Measurements from ENCODE around the gene OR6Q1. TPM values are rescaled to one million over a fixed set of nuclear protein-coding genes. Genes with fewer than 3 reads are reported as not detected.

The OR6Q1 gene
- total RNA-seq, 1 experiment from 2014 or later = not detected

DNA sequence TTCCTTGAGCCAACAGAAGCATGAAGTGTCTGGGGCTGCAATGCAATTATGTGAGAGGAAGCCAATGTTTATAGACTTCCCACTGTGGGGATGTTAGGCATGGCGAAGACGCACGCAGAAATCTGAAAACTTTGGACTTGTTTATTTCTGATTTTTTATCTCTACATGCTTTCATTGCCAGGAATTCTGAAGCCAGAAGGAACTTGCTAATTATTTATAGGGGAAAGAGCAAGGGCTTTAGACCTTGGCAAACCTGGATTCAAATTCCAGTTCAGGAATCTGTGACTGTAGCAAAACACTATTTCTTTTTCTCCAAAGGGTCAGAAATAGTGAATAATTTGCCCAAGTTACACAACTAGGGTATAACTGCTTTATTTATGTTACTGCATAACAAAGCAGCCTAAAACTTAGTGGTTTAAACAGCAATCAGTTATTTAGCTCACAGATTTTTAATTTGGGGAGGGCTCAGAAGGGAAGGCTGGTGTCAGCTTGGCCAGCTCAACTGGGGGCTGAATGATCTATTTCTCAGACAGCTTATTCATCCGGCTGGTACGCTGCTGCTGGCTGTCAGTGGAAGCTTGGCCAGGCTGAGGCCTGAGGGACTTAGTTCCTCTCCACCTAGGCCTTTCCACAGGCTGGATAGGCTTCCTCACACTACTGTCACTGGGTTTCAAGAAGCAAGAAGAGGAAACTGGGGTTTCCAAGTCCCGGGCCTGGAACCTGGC, 1.9 kb upstream of the OR6Q1 start:
- Histone ChIP-seq H3K4me3 (no peak overlapping the region), H3K27ac (no peak overlapping the region), H3K36me3 (no peaks in the 10 kb centered on the region), H3K9me3 (replicated peaks) (no peaks in the 10 kb centered on the region), H3K27me3 (no peaks in the 10 kb centered on the region), H3K4me1 (peaks cover 27% of the 10 kb centered on the region)
- DNase-seq = no peak

DNA sequence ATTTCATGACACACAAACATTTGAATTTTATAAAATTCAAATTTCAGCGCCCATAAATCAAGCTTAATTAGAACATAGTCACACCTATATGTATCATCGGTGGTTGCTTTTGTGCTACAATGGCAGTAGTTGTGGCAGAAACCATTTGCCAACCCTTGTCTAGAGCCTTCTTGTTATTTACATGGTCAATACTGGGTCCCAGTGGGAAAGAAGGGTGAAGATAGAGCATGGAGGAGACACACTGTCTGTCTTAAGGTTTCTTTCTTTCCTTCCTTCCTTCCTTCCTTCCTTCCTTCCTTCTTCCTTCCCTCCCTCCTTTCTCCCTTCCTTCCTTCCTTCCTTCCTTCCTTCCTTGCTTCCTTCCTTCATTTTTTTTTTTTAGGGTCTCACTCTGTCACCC, 3.7 kb downstream of the OR6Q1 start:
- Histone ChIP-seq H3K9me3 (replicated peaks) (no peaks in the 10 kb centered on the region), H3K4me1 (no peaks in the 10 kb centered on the region), H3K27me3 (no peaks in the 10 kb centered on the region), H3K4me3 (no peak overlapping the region), H3K27ac (no peak overlapping the region), H3K36me3 (no peaks in the 10 kb centered on the region)
- no peak for DNase-seq

DNA sequence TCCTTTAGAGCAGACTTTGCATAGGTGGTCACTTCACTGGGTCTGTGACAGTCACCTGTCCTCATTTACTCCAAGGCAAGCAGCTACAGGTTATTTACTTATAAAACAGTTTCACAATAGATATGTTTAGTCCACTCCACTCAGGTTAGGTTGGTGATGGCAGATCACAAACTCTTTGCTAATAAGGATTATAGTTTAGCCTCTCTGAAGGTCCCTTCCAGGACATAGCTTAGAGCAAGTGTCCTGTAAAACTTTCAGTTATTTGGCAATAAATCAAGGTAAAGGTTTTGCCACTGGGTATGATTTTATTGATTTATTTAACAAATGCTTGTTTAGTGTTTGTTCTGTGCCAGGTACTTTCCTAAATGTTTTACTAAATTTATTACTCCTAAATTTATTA, 8.8 kb downstream of the OR6Q1 start:
- DNase-seq = no peak
- Histone ChIP-seq H3K27ac (no peak overlapping the region), H3K27me3 (no peaks in the 10 kb centered on the region), H3K36me3 (no peaks in the 10 kb centered on the region), H3K4me3 (no peak overlapping the region), H3K9me3 (replicated peaks) (no peaks in the 10 kb centered on the region; the same call in 1 of the 2 replicates), H3K4me1 (no peaks in the 10 kb centered on the region)

DNA sequence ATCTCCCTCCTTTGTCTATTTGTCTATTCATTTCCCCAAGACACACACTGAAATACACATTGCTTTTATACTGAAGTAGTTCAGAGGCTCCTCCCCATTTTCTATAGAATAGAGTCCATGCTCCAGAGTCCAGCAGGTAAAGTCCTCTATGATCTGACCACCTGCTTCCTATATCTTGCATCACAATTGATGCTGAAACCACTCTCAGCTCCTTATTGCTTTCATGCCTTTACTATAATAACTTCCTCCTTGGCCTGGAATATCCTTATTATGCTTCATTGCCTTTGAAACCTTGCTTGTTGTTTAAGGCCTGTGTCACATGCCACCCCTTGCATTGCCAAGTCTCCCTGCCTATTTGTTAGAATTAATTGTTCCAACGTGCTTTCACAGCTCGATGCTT, 12.6 kb downstream of the OR6Q1 start:
- H3K4me3 ChIP-seq = no peak overlapping the region
- DNase-seq = no peak
- H3K27ac ChIP-seq = no peak overlapping the region
- H3K27me3 ChIP-seq = no peaks in the 10 kb centered on the region
- H3K9me3 ChIP-seq (replicated peaks) = no peaks in the 10 kb centered on the region; the same call in 1 of the 2 replicates
- H3K4me1 ChIP-seq = no peaks in the 10 kb centered on the region
- H3K36me3 ChIP-seq = no peaks in the 10 kb centered on the region

DNA sequence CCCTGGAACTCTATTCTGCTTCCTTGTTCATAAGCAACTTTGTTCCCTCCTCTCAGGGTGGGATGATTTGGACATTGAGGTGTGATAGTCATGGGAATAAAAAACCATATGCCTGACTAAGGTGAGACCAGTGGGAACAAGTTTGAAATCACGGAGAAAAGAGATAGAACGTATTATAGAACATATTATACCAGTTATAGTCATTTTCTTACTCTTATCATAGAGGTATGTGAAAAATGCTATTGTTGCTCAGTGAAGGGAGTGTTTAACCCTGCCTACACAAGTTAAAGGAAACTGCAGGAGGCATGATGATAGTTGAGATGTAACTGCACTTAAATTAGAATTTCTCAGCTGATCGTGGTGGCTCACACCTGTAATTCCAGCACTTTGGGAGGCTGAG, 15.5 kb downstream of the OR6Q1 start:
- Histone ChIP-seq H3K36me3 (no peaks in the 10 kb centered on the region), H3K27me3 (no peaks in the 10 kb centered on the region)
- DNase-seq = no peak

DNA sequence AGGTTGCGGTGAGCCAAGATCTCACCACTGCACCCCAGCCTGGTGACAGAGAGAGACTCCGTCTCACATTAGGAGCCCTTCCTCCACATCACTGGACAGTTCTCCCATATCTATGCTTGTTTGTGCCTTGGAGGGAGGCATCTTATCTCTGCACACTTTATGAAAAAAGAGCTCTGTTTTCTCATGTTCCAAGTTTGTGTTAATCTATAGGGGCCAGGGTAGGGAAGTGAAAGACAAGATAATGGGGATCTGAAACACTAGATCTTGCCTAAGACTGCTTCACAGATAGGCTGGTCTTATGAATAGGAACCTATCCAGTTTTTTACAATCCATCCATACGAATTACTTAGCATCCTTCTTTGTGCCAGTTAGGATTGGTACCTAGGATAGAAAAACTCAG, 17.1 kb downstream of the OR6Q1 start:
- H3K4me1 ChIP-seq = no peaks in the 10 kb centered on the region
- H3K27me3 ChIP-seq = no peaks in the 10 kb centered on the region
- no peaks in the 10 kb centered on the region for H3K36me3 ChIP-seq
- no peak for DNase-seq
- no peaks in the 10 kb centered on the region; the same call in 1 of the 2 replicates for H3K9me3 ChIP-seq (replicated peaks)
- H3K27ac ChIP-seq = no peak overlapping the region
- no peak overlapping the region for H3K4me3 ChIP-seq

More for the DNA sequence above, 15.5 kb downstream of the OR6Q1 start:
- H3K27ac ChIP-seq = no peak overlapping the region
- no peak overlapping the region for H3K4me3 ChIP-seq
- no peaks in the 10 kb centered on the region for H3K4me1 ChIP-seq
- no peaks in the 10 kb centered on the region; the same call in 1 of the 2 replicates for H3K9me3 ChIP-seq (replicated peaks)

DNA sequence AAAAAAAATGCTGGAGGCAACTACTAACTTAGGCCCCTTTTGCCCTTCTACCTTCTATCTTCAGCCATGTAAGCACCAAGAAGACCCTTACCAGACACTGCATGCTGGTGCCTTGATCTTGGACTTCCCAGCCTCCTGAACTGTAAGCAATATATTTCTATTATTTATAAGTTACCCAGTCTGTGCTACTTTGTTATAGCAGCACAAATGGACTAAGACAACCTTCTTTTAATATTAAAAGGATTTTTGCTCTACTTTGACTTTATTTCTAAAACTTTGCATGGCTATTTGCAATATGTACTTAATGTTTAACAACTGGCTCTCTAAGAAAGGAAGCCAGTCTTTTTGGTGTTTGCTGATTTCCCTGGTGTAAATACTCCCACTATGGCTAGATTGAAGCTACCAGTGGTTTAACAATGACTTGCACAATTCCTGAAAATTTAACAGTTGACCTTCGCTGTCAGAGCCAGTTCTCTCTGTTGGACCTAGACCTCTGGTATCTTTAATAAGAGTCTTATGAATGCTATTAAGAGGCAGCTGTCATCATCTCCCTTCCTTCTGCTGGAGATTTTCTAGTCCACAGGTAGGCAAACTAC, 25.2 kb downstream of the OR6Q1 start:
- Histone ChIP-seq H3K36me3 (no peaks in the 10 kb centered on the region), H3K4me3 (no peak overlapping the region)

DNA sequence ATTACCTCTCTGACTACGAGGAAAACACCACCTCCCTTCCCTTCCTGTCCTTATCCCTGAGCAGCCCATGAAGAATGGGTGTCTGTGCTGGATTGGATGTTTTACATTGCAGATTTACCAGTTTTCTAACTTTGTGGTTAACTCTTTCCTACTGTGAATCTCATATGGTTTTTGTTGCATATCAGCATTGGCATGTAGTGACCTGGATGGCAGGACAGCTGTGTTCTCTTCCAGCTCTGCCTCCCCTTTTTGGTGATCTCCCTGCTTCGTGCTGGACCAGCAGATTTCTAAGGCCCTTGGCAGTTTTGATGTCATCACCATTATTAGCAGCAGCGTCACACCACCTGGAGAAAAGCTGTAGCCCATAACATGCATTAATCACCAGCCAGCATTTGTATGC, 26.7 kb downstream of the OR6Q1 start:
- no peaks in the 10 kb centered on the region for H3K36me3 ChIP-seq
- DNase-seq = peak; percentile 29 to 33
- H3K27me3 ChIP-seq = no peaks in the 10 kb centered on the region
- H3K4me1 ChIP-seq = peaks cover 18% of the 10 kb centered on the region
- H3K27ac ChIP-seq = peak overlapping the region; percentile 75
- no peaks in the 10 kb centered on the region for H3K9me3 ChIP-seq (replicated peaks)
- H3K4me3 ChIP-seq = no peak overlapping the region

More for the DNA sequence above, 25.2 kb downstream of the OR6Q1 start:
- Histone ChIP-seq H3K27ac (no peak overlapping the region), H3K9me3 (replicated peaks) (no peaks in the 10 kb centered on the region), H3K27me3 (no peaks in the 10 kb centered on the region), H3K4me1 (peaks cover 18% of the 10 kb centered on the region)
- no peak for DNase-seq

DNA sequence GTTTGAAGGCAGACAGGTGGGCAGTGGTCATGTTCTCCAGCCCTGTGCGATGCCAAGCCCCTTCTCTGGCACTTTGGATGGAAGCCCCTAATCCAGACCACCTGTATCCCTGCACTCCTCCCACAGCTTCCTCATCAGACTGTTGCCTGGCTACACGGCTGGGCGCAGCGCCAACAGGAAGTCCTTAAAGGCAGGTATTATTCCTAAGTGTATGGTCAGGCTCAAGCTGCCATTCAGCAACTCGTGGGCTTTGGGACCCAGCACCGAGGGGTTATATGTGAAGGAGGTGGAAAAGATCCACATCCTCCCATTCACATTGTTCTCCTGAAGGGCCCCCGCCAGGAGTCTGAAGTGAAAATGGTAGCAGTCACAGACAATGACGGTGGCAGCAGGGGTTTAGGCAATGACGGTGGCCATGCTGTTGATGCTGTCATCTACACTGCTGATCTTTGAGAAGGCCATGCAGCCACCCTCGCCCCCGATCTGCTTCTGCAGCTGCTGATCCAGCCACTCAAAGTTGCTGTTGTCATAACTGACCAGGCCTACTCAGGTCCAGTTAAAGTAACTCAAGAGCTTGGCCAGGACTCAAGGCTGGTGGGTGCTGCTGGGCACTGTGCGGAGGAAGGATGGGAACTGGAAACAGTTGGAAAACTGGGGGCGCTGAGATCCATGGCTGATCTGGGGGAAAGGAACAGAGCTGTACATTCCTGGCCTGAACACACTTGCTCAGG, 27.7 kb downstream of the OR6Q1 start:
- peak overlapping the region; percentile 75 for H3K27ac ChIP-seq
- no peaks in the 10 kb centered on the region for H3K27me3 ChIP-seq
- H3K36me3 ChIP-seq = no peaks in the 10 kb centered on the region
- H3K4me3 ChIP-seq = no peak overlapping the region
- peaks cover 18% of the 10 kb centered on the region for H3K4me1 ChIP-seq
- no peaks in the 10 kb centered on the region for H3K9me3 ChIP-seq (replicated peaks)
- peak; percentile 42 to 48 for DNase-seq

DNA sequence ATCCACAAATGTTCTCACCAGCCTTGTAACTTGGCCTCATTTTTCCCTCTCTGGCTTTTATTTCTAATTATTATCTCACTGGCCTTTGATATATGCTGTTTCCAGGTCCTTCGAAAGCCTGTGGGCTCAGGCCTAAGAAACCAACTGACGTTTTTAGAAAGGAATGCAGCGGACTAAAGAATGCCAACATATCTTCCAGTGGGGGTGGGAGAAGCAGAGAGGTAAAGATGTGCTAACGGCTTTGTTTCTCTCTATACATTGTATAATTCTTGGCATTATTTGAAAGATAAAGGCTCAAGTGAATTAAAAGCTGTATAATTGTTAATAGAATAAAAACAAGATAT, 28.2 kb downstream of the OR6Q1 start:
- H3K4me1 ChIP-seq = peaks cover 18% of the 10 kb centered on the region
- no peaks in the 10 kb centered on the region for H3K27me3 ChIP-seq
- peak overlapping the region; percentile 75 for H3K27ac ChIP-seq
- no peaks in the 10 kb centered on the region for H3K36me3 ChIP-seq
- peak in 1 of 2 experiments; percentile 67 for DNase-seq
- no peak overlapping the region for H3K4me3 ChIP-seq
- no peaks in the 10 kb centered on the region for H3K9me3 ChIP-seq (replicated peaks)

DNA sequence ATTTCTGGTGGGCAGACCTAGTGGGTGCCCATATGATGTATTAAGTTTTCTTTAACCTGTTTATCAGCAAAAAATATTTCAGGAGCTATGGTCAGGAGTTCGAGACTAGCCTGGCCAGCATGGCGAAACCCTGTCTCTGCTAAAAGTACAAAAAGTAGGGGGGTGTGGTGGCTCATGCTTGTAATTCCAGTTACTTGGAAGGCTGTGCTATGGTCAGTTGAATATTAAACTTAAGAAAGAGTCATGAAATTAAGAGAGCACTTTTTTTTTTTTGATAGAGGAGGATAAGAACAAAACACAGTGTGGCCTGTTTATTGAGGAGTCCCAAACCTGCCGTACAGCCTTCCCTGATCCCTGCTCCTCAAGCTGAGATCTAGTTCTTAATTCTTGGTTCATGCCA, 29.8 kb downstream of the OR6Q1 start:
- H3K27me3 ChIP-seq = no peaks in the 10 kb centered on the region
- no peaks in the 10 kb centered on the region for H3K36me3 ChIP-seq
- no peaks in the 10 kb centered on the region for H3K9me3 ChIP-seq (replicated peaks)
- DNase-seq = no peak
- peaks cover 18% of the 10 kb centered on the region for H3K4me1 ChIP-seq
- H3K4me3 ChIP-seq = no peak overlapping the region
- no peak overlapping the region for H3K27ac ChIP-seq

DNA sequence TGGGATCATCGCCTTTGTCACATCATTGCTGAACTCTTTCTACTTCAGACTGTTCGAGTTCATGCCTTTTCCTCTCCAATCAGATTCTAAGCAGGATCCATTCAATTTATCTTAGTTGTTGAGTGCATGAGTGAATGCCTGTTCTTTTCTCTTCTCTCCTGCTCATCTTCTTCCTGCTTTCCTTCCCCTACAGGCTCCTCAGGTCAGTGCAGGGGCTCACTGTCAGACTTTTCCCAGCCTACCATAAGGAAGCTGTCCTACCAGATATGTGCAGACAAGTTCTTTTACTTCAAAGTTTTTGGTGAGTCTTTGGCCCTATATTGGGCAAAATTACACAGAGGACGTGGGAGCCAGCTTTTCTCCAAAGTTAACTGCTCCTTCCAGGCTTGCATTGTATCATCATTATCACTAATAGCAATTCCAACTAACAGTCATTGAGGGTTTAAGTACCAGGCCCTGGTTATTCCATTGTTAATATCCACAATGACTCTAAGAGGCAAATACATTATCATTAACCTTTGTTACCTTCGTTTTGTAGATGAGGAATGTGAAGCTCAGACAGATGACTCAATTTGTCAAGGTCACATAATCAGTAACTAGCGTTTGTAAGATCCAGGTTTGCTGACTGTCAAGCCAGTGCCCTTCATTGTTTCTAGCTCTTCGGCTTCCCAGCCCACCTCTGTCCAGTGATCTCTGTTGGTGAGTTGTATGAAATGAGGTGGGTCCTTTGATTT, 30.4 kb downstream of the OR6Q1 start:
- peaks cover 18% of the 10 kb centered on the region for H3K4me1 ChIP-seq
- no peaks in the 10 kb centered on the region for H3K9me3 ChIP-seq (replicated peaks)
- no peak overlapping the region for H3K4me3 ChIP-seq
- DNase-seq = no peak
- no peaks in the 10 kb centered on the region for H3K36me3 ChIP-seq
- H3K27me3 ChIP-seq = no peaks in the 10 kb centered on the region
- H3K27ac ChIP-seq = no peak overlapping the region

DNA sequence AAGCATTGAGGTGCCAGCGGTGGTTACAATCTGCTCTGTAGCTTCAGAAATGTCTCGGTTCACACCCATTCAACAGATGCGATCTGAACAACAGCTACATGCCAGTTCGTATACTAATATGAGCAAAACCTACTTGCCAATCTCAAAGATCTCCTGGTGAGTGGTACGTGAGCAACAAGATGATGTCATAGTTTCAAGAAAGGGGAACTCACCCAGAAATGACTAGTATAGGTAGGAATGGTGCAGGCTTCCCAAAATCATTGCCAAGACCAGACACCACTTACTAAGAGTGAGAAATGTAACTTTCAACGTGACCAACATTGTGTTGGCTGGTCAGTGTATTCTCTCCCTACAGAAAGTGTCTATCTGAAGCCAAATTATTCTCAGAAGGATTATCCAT, 31.1 kb downstream of the OR6Q1 start:
- DNase-seq = no peak
- no peaks in the 10 kb centered on the region for H3K9me3 ChIP-seq (replicated peaks)
- no peaks in the 10 kb centered on the region for H3K36me3 ChIP-seq
- H3K4me1 ChIP-seq = peaks cover 18% of the 10 kb centered on the region
- H3K4me3 ChIP-seq = no peak overlapping the region
- no peaks in the 10 kb centered on the region for H3K27me3 ChIP-seq
- H3K27ac ChIP-seq = no peak overlapping the region

DNA sequence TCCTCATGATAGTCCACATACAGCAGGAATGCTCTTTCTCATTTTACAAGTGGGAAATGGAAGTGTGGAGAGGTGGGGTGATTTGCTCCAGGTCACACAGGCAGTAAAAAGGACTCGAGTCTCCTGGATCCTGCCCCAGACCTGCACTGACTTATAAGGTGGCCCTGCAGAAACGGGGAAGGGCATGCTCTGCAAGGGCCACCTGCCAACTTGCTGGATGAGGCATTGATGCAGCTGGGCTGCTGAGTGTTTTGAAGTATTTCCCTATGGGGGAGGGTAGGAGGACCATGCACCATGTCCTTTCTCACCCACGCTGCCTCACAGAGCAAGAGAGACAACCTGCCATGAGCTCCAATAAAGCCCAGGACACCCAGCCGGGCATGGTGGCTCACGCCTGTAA, 36.9 kb downstream of the OR6Q1 start:
- H3K27ac ChIP-seq = no peak overlapping the region
- no peaks in the 10 kb centered on the region for H3K4me1 ChIP-seq
- DNase-seq = no peak
- H3K27me3 ChIP-seq = no peaks in the 10 kb centered on the region
- no peaks in the 10 kb centered on the region for H3K9me3 ChIP-seq (replicated peaks)
- no peak overlapping the region for H3K4me3 ChIP-seq
- no peaks in the 10 kb centered on the region for H3K36me3 ChIP-seq

DNA sequence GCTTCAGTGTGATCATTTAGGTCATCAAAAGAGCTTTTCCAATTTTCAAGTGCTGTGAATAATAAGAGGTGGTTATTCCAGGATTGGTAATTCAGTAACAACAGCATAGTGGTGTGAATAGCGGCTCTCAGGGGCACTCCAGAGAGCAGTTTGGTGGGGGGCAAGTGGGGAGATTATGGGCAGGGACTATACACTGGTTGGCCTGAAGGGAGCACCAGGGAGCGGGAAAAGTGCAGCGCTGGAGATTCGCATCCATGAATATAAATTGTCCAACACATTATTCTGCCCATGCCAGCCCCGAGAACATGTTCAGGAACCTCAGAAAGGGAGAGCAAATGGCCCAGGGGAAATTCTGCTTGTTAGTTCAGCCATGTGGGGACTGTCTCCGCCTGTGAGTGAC, 37.9 kb downstream of the OR6Q1 start:
- H3K4me3 ChIP-seq = no peak overlapping the region
- H3K36me3 ChIP-seq = no peaks in the 10 kb centered on the region
- DNase-seq = no peak
- H3K27me3 ChIP-seq = no peaks in the 10 kb centered on the region
- no peaks in the 10 kb centered on the region for H3K4me1 ChIP-seq
- no peak overlapping the region for H3K27ac ChIP-seq
- H3K9me3 ChIP-seq (replicated peaks) = no peaks in the 10 kb centered on the region
